ENCODE measurements around the gene OVCH1. TPM values are rescaled to one million over a fixed set of nuclear protein-coding genes. Genes with fewer than 3 reads are reported as not detected.

OVCH1 gene
- total RNA-seq (2022), result not detected in 2 replicates
- Bru-seq, nascent RNA, result percentile 0 among the genes with signal in this experiment
- percentile 1 among the genes with signal in this experiment for BruChase-seq, experiment 1, labeled RNA remaining after a 2-hour chase
- BruChase-seq, experiment 2, labeled RNA remaining after a 6-hour chase, result percentile 4 among the genes with signal in this experiment
- long read RNA-seq, result 0 reads

GRCh38 chr12:29497588-29497987 lies at the start of gene OVCH1:
Gene OVCH1, minus strand, starts transcription at chr12:29497686. Its CDS starts 0 bp downstream, at chr12:29497686.
- H3K27me3 Mint-ChIP-seq (ENCODE audit: insufficient read depth, unreplicated experiment), result peaks cover 16% of the 10 kb centered on the region
- no TSS peak for BruUV-seq (replicated peaks)
- H3K27me3 ChIP-seq (replicated peaks; ENCODE audit: control insufficient read depth, insufficient read depth, low read length), result no peaks in the 10 kb centered on the region
- no peaks in the 10 kb centered on the region for H3K9me3 ChIP-seq
- no peak within 1 kb of the TSS for H3K27ac Mint-ChIP-seq (ENCODE audit: unreplicated experiment)
- H3K36me3 ChIP-seq (ENCODE audit: control insufficient read depth, insufficient read depth, low read length), result no peaks in the 10 kb centered on the region
- ChIA-PET POLR2A (no interaction called here), CTCF (no interaction called here)
- TF ChIP-seq CTCF (IDR thresholded peaks at IDR 0.05; ENCODE audit: insufficient read depth in 1 of 2, low read depth in 1 of 2, low read length in 1 of 2, severe bottlenecking in 1 of 2, unreplicated experiment in 1 of 2), result no peak
- DNase-seq, result no peak
- H3K4me3 Mint-ChIP-seq (ENCODE audit: unreplicated experiment), result no peak within 1 kb of the TSS
- no peaks in the 10 kb centered on the region for H3K4me1 Mint-ChIP-seq (ENCODE audit: low read depth, unreplicated experiment)
- H3K4me3 ChIP-seq (ENCODE audit: low read depth, low read length), result no peak within 1 kb of the TSS
- no peaks in the 10 kb centered on the region for H3K4me1 ChIP-seq
- no peaks in the 10 kb centered on the region for H3K36me3 Mint-ChIP-seq (ENCODE audit: insufficient read depth, unreplicated experiment)
- H3K9me3 Mint-ChIP-seq (ENCODE audit: unreplicated experiment), result no peaks in the 10 kb centered on the region
- intact Hi-C loops (cut with micrococcal nuclease; ENCODE audit: unreplicated experiment), result no loop called here

GRCh38 chr12:29547151-29547632 lies 49.7 kb upstream of the OVCH1 start:
- no peaks in the 10 kb centered on the region for H3K9me3 ChIP-seq
- Mint-ChIP-seq H3K36me3 (ENCODE audit: insufficient read depth, unreplicated experiment) (peaks cover 5% of the 10 kb centered on the region), H3K27ac (ENCODE audit: unreplicated experiment) (no peak overlapping the region), H3K27me3 (ENCODE audit: insufficient read depth, unreplicated experiment) (peaks cover 11% of the 10 kb centered on the region), H3K4me1 (ENCODE audit: low read depth, unreplicated experiment) (no peaks in the 10 kb centered on the region), H3K4me3 (ENCODE audit: unreplicated experiment) (no peak overlapping the region), H3K9me3 (ENCODE audit: unreplicated experiment) (no peaks in the 10 kb centered on the region)
- H3K4me1 ChIP-seq, result no peaks in the 10 kb centered on the region
- no peak for TF ChIP-seq CTCF (IDR thresholded peaks at IDR 0.05; ENCODE audit: insufficient read depth in 1 of 2, low read depth in 1 of 2, low read length in 1 of 2, severe bottlenecking in 1 of 2, unreplicated experiment in 1 of 2)
- H3K36me3 ChIP-seq (ENCODE audit: control insufficient read depth, insufficient read depth, low read length), result no peaks in the 10 kb centered on the region
- H3K4me3 ChIP-seq (ENCODE audit: low read depth, low read length), result no peak overlapping the region
- CTCF ChIA-PET, result no interaction called here
- no peak for DNase-seq
- H3K27me3 ChIP-seq (replicated peaks; ENCODE audit: control insufficient read depth, insufficient read depth, low read length), result no peaks in the 10 kb centered on the region
- POLR2A ChIA-PET, result no interaction called here
- no TSS peak for BruUV-seq (replicated peaks)
- intact Hi-C loops (cut with micrococcal nuclease; ENCODE audit: unreplicated experiment), result no loop called here

GRCh38 chr12:29546000-29546399 lies 48.5 kb upstream of the OVCH1 start:
- H3K4me3 ChIP-seq (ENCODE audit: low read depth, low read length), result no peak overlapping the region
- ChIA-PET CTCF (no interaction called here), POLR2A (no interaction called here)
- no TSS peak for BruUV-seq (replicated peaks)
- H3K36me3 ChIP-seq (ENCODE audit: control insufficient read depth, insufficient read depth, low read length), result no peaks in the 10 kb centered on the region
- no peak overlapping the region for H3K4me3 Mint-ChIP-seq (ENCODE audit: unreplicated experiment)
- DNase-seq, result no peak
- intact Hi-C loops (cut with micrococcal nuclease; ENCODE audit: unreplicated experiment), result no loop called here
- H3K36me3 Mint-ChIP-seq (ENCODE audit: insufficient read depth, unreplicated experiment), result peaks cover 5% of the 10 kb centered on the region
- peaks cover 11% of the 10 kb centered on the region for H3K27me3 Mint-ChIP-seq (ENCODE audit: insufficient read depth, unreplicated experiment)
- H3K4me1 ChIP-seq, result no peaks in the 10 kb centered on the region
- no peak for TF ChIP-seq CTCF (IDR thresholded peaks at IDR 0.05; ENCODE audit: insufficient read depth in 1 of 2, low read depth in 1 of 2, low read length in 1 of 2, severe bottlenecking in 1 of 2, unreplicated experiment in 1 of 2)
- H3K9me3 ChIP-seq, result no peaks in the 10 kb centered on the region
- H3K27me3 ChIP-seq (replicated peaks; ENCODE audit: control insufficient read depth, insufficient read depth, low read length), result no peaks in the 10 kb centered on the region
- no peaks in the 10 kb centered on the region for H3K9me3 Mint-ChIP-seq (ENCODE audit: unreplicated experiment)
- no peaks in the 10 kb centered on the region for H3K4me1 Mint-ChIP-seq (ENCODE audit: low read depth, unreplicated experiment)
- H3K27ac Mint-ChIP-seq (ENCODE audit: unreplicated experiment), result no peak overlapping the region
